Measurements from ENCODE around the gene ADGRB2. TPM values are rescaled to one million over a fixed set of nuclear protein-coding genes. Genes with fewer than 3 reads are reported as not detected.

Gene ADGRB2
- total and polyA plus RNA-seq, 2 donors from 2014 or later, result 3.2 to 5.3 TPM

GRCh38 chr1:31761883-31762282 lies 2.3 kb downstream of the ADGRB2 start:
- no peak overlapping the region for H3K27ac ChIP-seq (ENCODE audit: low read depth in 2 of 2, low read length in 2 of 2)
- H3K36me3 ChIP-seq (ENCODE audit: control insufficient read depth in 2 of 3, insufficient read depth in 3 of 3, low read length in 3 of 3), result no peaks in the 10 kb centered on the region
- no peak overlapping the region for H3K4me3 ChIP-seq (ENCODE audit: low read length in 3 of 3)
- no peaks in the 10 kb centered on the region for H3K27me3 ChIP-seq (ENCODE audit: control insufficient read depth, insufficient read depth, low read length)
- peaks cover 0 to 15% (median 0%) of the 10 kb centered on the region in 3 donors for H3K4me1 ChIP-seq (ENCODE audit: control insufficient read depth in 2 of 3, insufficient read depth in 2 of 3, low read depth in 1 of 3, low read length in 3 of 3)
- no peaks in the 10 kb centered on the region for H3K9me3 ChIP-seq (ENCODE audit: control insufficient read depth in 2 of 3, insufficient read depth in 1 of 3, low read length in 3 of 3)
- no peak overlapping the region for H3K9ac ChIP-seq (ENCODE audit: low read length in 3 of 3)
- DNase-seq (no peak), FAIRE-seq (no peak)
- TF ChIP-seq CTCF (IDR thresholded peaks at IDR 0.05; ENCODE audit: borderline replicate concordance, extremely low read depth, insufficient read depth), result no peak
- intact Hi-C loops (cut with DNase I), result no loop called here

- peak; percentile 73 to 90 (median 85) for DNase-seq
- intact Hi-C loops (cut with DNase I), result no loop called here
- Histone ChIP-seq H3K4me1 (ENCODE audit: control insufficient read depth in 2 of 3, insufficient read depth in 2 of 3, low read depth in 1 of 3, low read length in 3 of 3) (peaks cover 0 to 15% (median 0%) of the 10 kb centered on the region in 3 donors), H3K27me3 (ENCODE audit: control insufficient read depth, insufficient read depth, low read length) (no peaks in the 10 kb centered on the region), H3K9ac (ENCODE audit: low read length in 3 of 3) (no peak overlapping the region), H3K36me3 (ENCODE audit: control insufficient read depth in 2 of 3, insufficient read depth in 3 of 3, low read length in 3 of 3) (no peaks in the 10 kb centered on the region), H3K4me3 (ENCODE audit: low read length in 3 of 3) (peak overlapping the region in 2 of 3 donors; percentile 41 to 43), H3K27ac (ENCODE audit: low read depth in 2 of 2, low read length in 2 of 2) (no peak overlapping the region), H3K9me3 (ENCODE audit: control insufficient read depth in 2 of 3, insufficient read depth in 1 of 3, low read length in 3 of 3) (no peaks in the 10 kb centered on the region)
- no peak for FAIRE-seq
- TF ChIP-seq CTCF (IDR thresholded peaks at IDR 0.05; ENCODE audit: borderline replicate concordance, extremely low read depth, insufficient read depth), result no peak
These were observed 3.4 kb downstream of the ADGRB2 start for GRCh38 chr1:31760471-31761470.

GRCh38 chr1:31759298-31760023 lies 4.7 kb downstream of the ADGRB2 start:
- Histone ChIP-seq H3K9ac (ENCODE audit: low read length in 3 of 3) (no peak overlapping the region), H3K4me3 (ENCODE audit: low read length in 3 of 3) (no peak overlapping the region), H3K27me3 (ENCODE audit: control insufficient read depth, insufficient read depth, low read length) (no peaks in the 10 kb centered on the region), H3K4me1 (ENCODE audit: control insufficient read depth in 2 of 3, insufficient read depth in 2 of 3, low read depth in 1 of 3, low read length in 3 of 3) (peaks cover 1 to 22% (median 3%) of the 10 kb centered on the region in 3 donors), H3K9me3 (ENCODE audit: control insufficient read depth in 2 of 3, insufficient read depth in 1 of 3, low read length in 3 of 3) (no peaks in the 10 kb centered on the region), H3K27ac (ENCODE audit: low read depth in 2 of 2, low read length in 2 of 2) (no peak overlapping the region), H3K36me3 (ENCODE audit: control insufficient read depth in 2 of 3, insufficient read depth in 3 of 3, low read length in 3 of 3) (no peaks in the 10 kb centered on the region)
- no peak for TF ChIP-seq CTCF (IDR thresholded peaks at IDR 0.05; ENCODE audit: borderline replicate concordance, extremely low read depth, insufficient read depth)
- DNase-seq, result peak in 2 of 5 donors; percentile 40 to 54
- FAIRE-seq, result no peak
- intact Hi-C loops (cut with DNase I), result no loop called here

All from kidney (tissue), 14 donors.